ENCODE data around the gene LPAR3.

DNA sequence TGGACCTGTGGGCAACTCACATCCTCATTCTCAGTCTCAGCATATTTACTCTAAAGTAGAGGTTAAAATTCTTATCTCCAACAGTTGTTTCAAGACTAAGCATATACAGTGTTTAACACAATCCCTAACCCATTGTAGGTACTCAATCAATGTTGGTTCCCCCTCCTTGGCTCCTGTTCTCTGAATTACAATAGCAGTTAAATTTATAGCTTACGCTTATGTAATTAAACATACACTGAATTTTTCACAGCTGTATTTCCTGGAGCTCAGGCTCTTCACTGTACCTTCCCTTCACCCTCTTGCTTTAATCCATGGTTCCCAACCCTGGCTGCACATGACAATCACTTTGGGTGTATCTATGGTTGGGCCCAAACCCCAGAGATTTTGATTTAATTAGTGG lies 89.4 kb downstream of the LPAR3 start:
- TF ChIP-seq, protein P1, sequence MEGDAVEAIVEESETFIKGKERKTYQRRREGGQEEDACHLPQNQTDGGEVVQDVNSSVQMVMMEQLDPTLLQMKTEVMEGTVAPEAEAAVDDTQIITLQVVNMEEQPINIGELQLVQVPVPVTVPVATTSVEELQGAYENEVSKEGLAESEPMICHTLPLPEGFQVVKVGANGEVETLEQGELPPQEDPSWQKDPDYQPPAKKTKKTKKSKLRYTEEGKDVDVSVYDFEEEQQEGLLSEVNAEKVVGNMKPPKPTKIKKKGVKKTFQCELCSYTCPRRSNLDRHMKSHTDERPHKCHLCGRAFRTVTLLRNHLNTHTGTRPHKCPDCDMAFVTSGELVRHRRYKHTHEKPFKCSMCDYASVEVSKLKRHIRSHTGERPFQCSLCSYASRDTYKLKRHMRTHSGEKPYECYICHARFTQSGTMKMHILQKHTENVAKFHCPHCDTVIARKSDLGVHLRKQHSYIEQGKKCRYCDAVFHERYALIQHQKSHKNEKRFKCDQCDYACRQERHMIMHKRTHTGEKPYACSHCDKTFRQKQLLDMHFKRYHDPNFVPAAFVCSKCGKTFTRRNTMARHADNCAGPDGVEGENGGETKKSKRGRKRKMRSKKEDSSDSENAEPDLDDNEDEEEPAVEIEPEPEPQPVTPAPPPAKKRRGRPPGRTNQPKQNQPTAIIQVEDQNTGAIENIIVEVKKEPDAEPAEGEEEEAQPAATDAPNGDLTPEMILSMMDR (conservative IDR thresholded peaks at IDR 0.05): no peak
- TF ChIP-seq ZFX (IDR thresholded peaks at IDR 0.05): no peak
